Measurements from ENCODE around the gene USP32.
"Not testable (repeated sequence)": the region's sequence is repeated elsewhere in the genome, so short reads cannot be mapped to it uniquely, and the experiment has no call there.

The USP32 gene

GRCh38 chr17:60401819-60402218, 9.9 kb upstream of the USP32 start:
- no peak for DNase-seq

GRCh38 chr17:60398227-60398959, 6.5 kb upstream of the USP32 start:
- DNase-seq, result no peak

- DNase-seq, result no peak
Measured at GRCh38 chr17:60396412-60396811, 4.5 kb upstream of the USP32 start.

- no peak for DNase-seq
Measured at GRCh38 chr17:60395508-60396065, 3.7 kb upstream of the USP32 start.

GRCh38 chr17:60393840-60394723, 2.1 kb upstream of the USP32 start:
- DNase-seq, result no peak

GRCh38 chr17:60392845-60393702, 1.1 kb upstream of the USP32 start:
- peak; percentile 50 for DNase-seq

GRCh38 chr17:60391471-60392041, 377 bp downstream of the USP32 start:
- DNase-seq, result no peak

GRCh38 chr17:60390925-60391470, 935 bp downstream of the USP32 start:
- peak; percentile 58 for DNase-seq

- peak; percentile 83 for DNase-seq
Measured at GRCh38 chr17:60390186-60390585, 1.7 kb downstream of the USP32 start.

- DNase-seq, result no peak
Measured at GRCh38 chr17:60388742-60389141, 3.2 kb downstream of the USP32 start.

- DNase-seq, result no peak
Measured at GRCh38 chr17:60387666-60388065, 4.3 kb downstream of the USP32 start.

GRCh38 chr17:60386147-60387058, 5.5 kb downstream of the USP32 start:
- no peak for DNase-seq

- DNase-seq, result not testable (repeated sequence)
Measured at GRCh38 chr17:60384921-60385320, 7.0 kb downstream of the USP32 start.

GRCh38 chr17:60383379-60383778, 8.6 kb downstream of the USP32 start:
- DNase-seq, result no peak

- no peak for DNase-seq
Measured at GRCh38 chr17:60381958-60382357, 10.0 kb downstream of the USP32 start.

- not testable (repeated sequence) for DNase-seq
Measured at GRCh38 chr17:60379461-60379860, 12.5 kb downstream of the USP32 start.

GRCh38 chr17:60378187-60378586, 13.7 kb downstream of the USP32 start:
- DNase-seq, result not testable (repeated sequence)

- DNase-seq, result peak; percentile 81
Measured at GRCh38 chr17:60372790-60373483, 19.0 kb downstream of the USP32 start.

GRCh38 chr17:60371818-60372510, 20.0 kb downstream of the USP32 start:
- no peak for DNase-seq

- no peak for DNase-seq
Measured at GRCh38 chr17:60371416-60371815, 20.5 kb downstream of the USP32 start.
